Activated naive CD8-positive, alpha-beta T cell treated with anti-CD3 and anti-CD28 coated beads, Interleukin-2, amount 10 ng/mL, durations not matched to agents 7 days and 5 days (primary cell): ENCODE data around the gene AP2A1. TPM values are rescaled to one million over a fixed set of nuclear protein-coding genes. Genes with fewer than 3 reads are reported as not detected.
"Not testable (repeated sequence)": the region's sequence is repeated elsewhere in the genome, so short reads cannot be mapped to it uniquely, and the experiment has no call there.

ENCODE experiments used
- ATAC-seq: fragments of 150-1000 bp; cut with Tn5 transposase; one replicate; pipeline ENCODE4 v1.10.0; 2021; ENCODE audit warnings: low read depth, moderate library complexity
- POLR2A ChIA-PET: fragments of 350-600 bp; sonication (Branson Sonifier 250); formaldehyde crosslinking; loops from one replicate; lab custom pipeline; 2021; ENCODE audit warnings: antibody characterized with exemption; lab: Charles Lee
- DNase-seq: peaks from one replicate; pipeline ENCODE4 v3.0.0; 2021
- H3K27ac Mint-ChIP-seq: one replicate; pipeline ENCODE4 v1.8.0; 2022; ENCODE audit warnings: mild to moderate bottlenecking, mixed read lengths
- H3K27me3 Mint-ChIP-seq: one replicate; pipeline ENCODE4 v1.8.0; 2022; ENCODE audit warnings: mild to moderate bottlenecking, moderate library complexity, mixed read lengths
- H3K36me3 Mint-ChIP-seq: one replicate; pipeline ENCODE4 v1.8.0; 2021; ENCODE audit warnings: mild to moderate bottlenecking, mixed read lengths
- H3K4me1 Mint-ChIP-seq: one replicate; pipeline ENCODE4 v1.8.0; 2021; ENCODE audit warnings: mixed read lengths
- H3K4me3 Mint-ChIP-seq: one replicate; pipeline ENCODE4 v1.8.0; 2022; ENCODE audit warnings: mild to moderate bottlenecking, moderate library complexity, mixed read lengths
- H3K9me3 Mint-ChIP-seq: one replicate; pipeline ENCODE4 v1.8.0; 2021; ENCODE audit warnings: mixed read lengths
- total RNA-seq, 2 experiments: library from RNA; stranded (reverse); gene quantifications; one replicate each; pipeline ENCODE4 v1.2.3, GENCODE V29; 2021

AP2A1 gene
- total RNA-seq, 2 experiments from 2014 or later, result 81.6 to 87.7 TPM

- Mint-ChIP-seq H3K36me3 (peaks cover 2% of the 10 kb centered on the region), H3K4me3 (peak overlapping the region; percentile 55), H3K9me3 (no peaks in the 10 kb centered on the region), H3K27ac (no peak overlapping the region), H3K27me3 (no peaks in the 10 kb centered on the region), H3K4me1 (peaks cover 26% of the 10 kb centered on the region)
- ATAC-seq, result no peak
- DNase-seq, result no peak
- POLR2A ChIA-PET, result interaction anchor here (0.8 to 2.1 kb wide), 4 partner anchors 20 to 172 kb away, joined by 3 to 17 read pairs (median 6); partner anchors contain the start of genes PTOV1 and SCAF1
Measured at GRCh38 chr19:49814010-49814409, 47.2 kb downstream of the AP2A1 start.

GRCh38 chr19:49816590-49816989 is 49.8 kb downstream of the AP2A1 start:
- peak; percentile 21 for DNase-seq
- H3K9me3 Mint-ChIP-seq, result no peaks in the 10 kb centered on the region
- H3K4me1 Mint-ChIP-seq, result peaks cover 27% of the 10 kb centered on the region
- H3K36me3 Mint-ChIP-seq, result peaks cover 5% of the 10 kb centered on the region
- no peak overlapping the region for H3K4me3 Mint-ChIP-seq
- no peak overlapping the region for H3K27ac Mint-ChIP-seq
- ATAC-seq, result no peak
- POLR2A ChIA-PET, result no interaction called here
- no peaks in the 10 kb centered on the region for H3K27me3 Mint-ChIP-seq

GRCh38 chr19:49817964-49818648 is 51.3 kb downstream of the AP2A1 start, which contains the start of gene MED25:
Gene MED25, plus strand, starts transcription at chr19:49818289. Its CDS starts 53 bp downstream, at chr19:49818342.
- Mint-ChIP-seq H3K27ac (peak within 1 kb of the TSS; percentile 99), H3K9me3 (no peaks in the 10 kb centered on the region), H3K36me3 (peaks cover 5% of the 10 kb centered on the region), H3K27me3 (no peaks in the 10 kb centered on the region), H3K4me1 (peaks cover 22% of the 10 kb centered on the region), H3K4me3 (peak within 1 kb of the TSS; percentile 97)
- POLR2A ChIA-PET, result interaction anchor here (0.6 to 2.6 kb wide), 9 partner anchors 9 to 101 kb away, joined by 3 to 23 read pairs (median 4); partner anchors contain the start of genes AKT1S1, AP2A1, PTOV1 and TBC1D17
- ATAC-seq (peak; percentile 73), DNase-seq (peak; percentile 95)

GRCh38 chr19:49818649-49819370 is 52.0 kb downstream of the AP2A1 start:
- no peaks in the 10 kb centered on the region for H3K27me3 Mint-ChIP-seq
- H3K9me3 Mint-ChIP-seq, result no peaks in the 10 kb centered on the region
- DNase-seq (no peak), ATAC-seq (no peak)
- peak overlapping the region; percentile 97 for H3K4me3 Mint-ChIP-seq
- POLR2A ChIA-PET, result interaction anchor here (0.7 to 2.6 kb wide), 7 partner anchors 10 to 102 kb away, joined by 3 to 23 read pairs (median 4); partner anchors contain the start of genes AP2A1 and PTOV1
- peak overlapping the region; percentile 99 for H3K27ac Mint-ChIP-seq
- peaks cover 21% of the 10 kb centered on the region for H3K4me1 Mint-ChIP-seq
- peaks cover 8% of the 10 kb centered on the region for H3K36me3 Mint-ChIP-seq

- H3K27ac Mint-ChIP-seq, result peak overlapping the region; percentile 99
- DNase-seq, H3K36me3 Mint-ChIP-seq, H3K9me3 Mint-ChIP-seq, ATAC-seq, H3K27me3 Mint-ChIP-seq: not testable (repeated sequence)
- peak overlapping the region; percentile 97 for H3K4me3 Mint-ChIP-seq
- peaks cover 18% of the 10 kb centered on the region for H3K4me1 Mint-ChIP-seq
- POLR2A ChIA-PET, result interaction anchor here (0.6 to 2.6 kb wide), 5 partner anchors 11 to 103 kb away, joined by 3 to 23 read pairs (median 3); partner anchors contain the start of gene PTOV1
Measured at GRCh38 chr19:49819452-49820115, 52.8 kb downstream of the AP2A1 start.

GRCh38 chr19:49820125-49820524 is 53.3 kb downstream of the AP2A1 start:
- H3K9me3 Mint-ChIP-seq, result no peaks in the 10 kb centered on the region
- H3K27ac Mint-ChIP-seq, result peak overlapping the region; percentile 42
- no peak overlapping the region for H3K4me3 Mint-ChIP-seq
- peaks cover 16% of the 10 kb centered on the region for H3K4me1 Mint-ChIP-seq
- peaks cover 8% of the 10 kb centered on the region for H3K36me3 Mint-ChIP-seq
- ATAC-seq, result no peak
- no peak for DNase-seq
- no peaks in the 10 kb centered on the region for H3K27me3 Mint-ChIP-seq
- POLR2A ChIA-PET, result interaction anchor here (1.1 to 2.6 kb wide), 2 partner anchors 30 to 41 kb away, joined by 3 to 23 read pairs; partner anchors contain the start of gene PTOV1

GRCh38 chr19:49823472-49823871 is 56.7 kb downstream of the AP2A1 start:
- no peak for DNase-seq
- H3K27ac Mint-ChIP-seq, result no peak overlapping the region
- no peak overlapping the region for H3K4me3 Mint-ChIP-seq
- H3K27me3 Mint-ChIP-seq, result no peaks in the 10 kb centered on the region
- no peak for ATAC-seq
- H3K4me1 Mint-ChIP-seq, result peaks cover 10% of the 10 kb centered on the region
- POLR2A ChIA-PET, result no interaction called here
- peaks cover 6% of the 10 kb centered on the region for H3K36me3 Mint-ChIP-seq
- no peaks in the 10 kb centered on the region for H3K9me3 Mint-ChIP-seq

GRCh38 chr19:49824662-49825061 is 57.9 kb downstream of the AP2A1 start:
- Mint-ChIP-seq H3K9me3 (no peaks in the 10 kb centered on the region), H3K36me3 (peaks cover 5% of the 10 kb centered on the region), H3K4me1 (peaks cover 5% of the 10 kb centered on the region), H3K4me3 (no peak overlapping the region), H3K27ac (no peak overlapping the region), H3K27me3 (no peaks in the 10 kb centered on the region)
- POLR2A ChIA-PET, result no interaction called here
- no peak for DNase-seq
- ATAC-seq, result no peak

GRCh38 chr19:49827034-49827433 is 60.2 kb downstream of the AP2A1 start:
- H3K9me3 Mint-ChIP-seq, result no peaks in the 10 kb centered on the region
- POLR2A ChIA-PET, result no interaction called here
- no peak overlapping the region for H3K4me3 Mint-ChIP-seq
- DNase-seq, result no peak
- H3K27me3 Mint-ChIP-seq, result no peaks in the 10 kb centered on the region
- no peak for ATAC-seq
- H3K36me3 Mint-ChIP-seq, result peaks cover 6% of the 10 kb centered on the region
- no peak overlapping the region for H3K27ac Mint-ChIP-seq
- peaks cover 5% of the 10 kb centered on the region for H3K4me1 Mint-ChIP-seq

- no peak for ATAC-seq
- Mint-ChIP-seq H3K4me1 (peaks cover 14% of the 10 kb centered on the region), H3K36me3 (peaks cover 8% of the 10 kb centered on the region), H3K27me3 (no peaks in the 10 kb centered on the region), H3K9me3 (no peaks in the 10 kb centered on the region), H3K27ac (no peak overlapping the region), H3K4me3 (no peak overlapping the region)
- POLR2A ChIA-PET, result no interaction called here
- DNase-seq, result no peak
Measured at GRCh38 chr19:49829200-49829599, 62.4 kb downstream of the AP2A1 start.

GRCh38 chr19:49829721-49830120 is 62.9 kb downstream of the AP2A1 start:
- ATAC-seq (no peak), DNase-seq (no peak)
- Mint-ChIP-seq H3K4me3 (no peak overlapping the region), H3K36me3 (peaks cover 8% of the 10 kb centered on the region), H3K9me3 (no peaks in the 10 kb centered on the region), H3K27ac (no peak overlapping the region), H3K27me3 (no peaks in the 10 kb centered on the region), H3K4me1 (peaks cover 14% of the 10 kb centered on the region)
- POLR2A ChIA-PET, result no interaction called here

- H3K4me3 Mint-ChIP-seq, result no peak overlapping the region
- peaks cover 16% of the 10 kb centered on the region for H3K4me1 Mint-ChIP-seq
- no peak for DNase-seq
- no peaks in the 10 kb centered on the region for H3K9me3 Mint-ChIP-seq
- no peaks in the 10 kb centered on the region for H3K27me3 Mint-ChIP-seq
- ATAC-seq, result no peak
- POLR2A ChIA-PET, result interaction anchor here (0.5 to 1.0 kb wide), 3 partner anchors 9 to 20 kb away, joined by 3 read pairs; no protein-coding TSS in a partner anchor
- peaks cover 9% of the 10 kb centered on the region for H3K36me3 Mint-ChIP-seq
- H3K27ac Mint-ChIP-seq, result peak overlapping the region; percentile 63
Measured at GRCh38 chr19:49830766-49831165, 64.0 kb downstream of the AP2A1 start.

GRCh38 chr19:49831592-49831991 is 64.8 kb downstream of the AP2A1 start:
- Mint-ChIP-seq H3K36me3 (peaks cover 9% of the 10 kb centered on the region), H3K27ac (no peak overlapping the region), H3K27me3 (no peaks in the 10 kb centered on the region), H3K4me3 (no peak overlapping the region), H3K9me3 (no peaks in the 10 kb centered on the region), H3K4me1 (peaks cover 16% of the 10 kb centered on the region)
- POLR2A ChIA-PET, result interaction anchor here (1.0 to 1.4 kb wide), 2 partner anchors 19 to 98 kb away, joined by 3 read pairs; partner anchors contain the start of genes NUP62 and PTOV1
- ATAC-seq, result no peak
- DNase-seq, result no peak
